Measurements from ENCODE around the gene MMADHC. TPM values are rescaled to one million over a fixed set of nuclear protein-coding genes. Genes with fewer than 3 reads are reported as not detected.

Gene MMADHC
- total and polyA plus RNA-seq, 2 of the 13 experiments (the other 11 are each of a cell fraction or from before 2014, with no cell fraction given) = 90.2 to 210 TPM

- no peak for TF ChIP-seq ZNF318 (CRISPR knock-in tag; IDR thresholded peaks at IDR 0.05)
- TF ChIP-seq ZNF3 (CRISPR knock-in tag; IDR thresholded peaks at IDR 0.05) = no peak
- no peak for TF ChIP-seq PITX1 (CRISPR knock-in tag; IDR thresholded peaks at IDR 0.05)
- TF ChIP-seq EEA1 (CRISPR knock-in tag; IDR thresholded peaks at IDR 0.05; ENCODE audit: borderline replicate concordance) = no peak
- no peak for TF ChIP-seq ZNF790 (CRISPR knock-in tag; IDR thresholded peaks at IDR 0.05; ENCODE audit: borderline replicate concordance)
- no peak for TF ChIP-seq CEBPB (IDR thresholded peaks at IDR 0.05; ENCODE audit: borderline replicate concordance, low read depth, low read length)
- TF ChIP-seq ZNF407 (CRISPR knock-in tag; IDR thresholded peaks at IDR 0.05; ENCODE audit: not compliant biosample characterization) = no peak
- TF ChIP-seq ZFY (CRISPR knock-in tag; IDR thresholded peaks at IDR 0.05) = no peak
- TF ChIP-seq ZNF274 (CRISPR knock-in tag; IDR thresholded peaks at IDR 0.05) = no peak
- TF ChIP-seq ZNF781 (CRISPR knock-in tag; IDR thresholded peaks at IDR 0.05; ENCODE audit: borderline replicate concordance, not compliant biosample characterization) = no peak
- TF ChIP-seq ZNF766 (CRISPR knock-in tag; IDR thresholded peaks at IDR 0.05; ENCODE audit: borderline replicate concordance) = no peak
Observed at GRCh38 chr2:149587950-149588487, 444 bp upstream of the MMADHC start (continued).

Data from HepG2 (cell line).